PC-3 (cell line): ENCODE measurements around the gene PDRG1. TPM values are rescaled to one million over a fixed set of nuclear protein-coding genes. Genes with fewer than 3 reads are reported as not detected.
A peak's percentile ranks its signal among the peaks of the same experiment; 100 is the strongest.

ENCODE experiments used
- ATAC-seq: fragments of 200-7000 bp; cut with Tn5 transposase; 2 replicates; pipeline ENCODE4 v1.9.1; 2020; ENCODE audit warnings: mild to moderate bottlenecking, moderate library complexity
- BruUV-seq: library from RNA; stranded (reverse); fragments of 400-500 nt; replicated peaks from 2 replicates; lab custom pipeline; 2021; lab: Mats Ljungman, UMichigan
- CTCF ChIA-PET: fragments of 300-600 bp; sonication (Branson Sonifier 250); formaldehyde crosslinking; loops from one replicate; lab custom pipeline; 2022; ENCODE audit warnings: antibody characterized with exemption; lab: Charles Lee
- POLR2A ChIA-PET: fragments of 300-600 bp; sonication (Branson Sonifier 250); formaldehyde crosslinking; loops from one replicate; lab custom pipeline; 2022; ENCODE audit warnings: antibody characterized with exemption; ENCODE audit not compliant: unreplicated experiment; lab: Charles Lee
- DNase-seq: peaks from one replicate; pipeline ENCODE4 v3.0.0-alpha.2; 2015
- H2AFZ ChIP-seq: fragments of 300-600 bp; sonication (generic); 2 replicates; pipeline ENCODE4 v1.6.0; 2016; ENCODE audit warnings: antibody characterized with exemption, low read length
- H3F3A ChIP-seq: fragments of 300-600 bp; sonication (generic); one replicate; pipeline ENCODE4 v1.6.0; 2017; ENCODE audit warnings: antibody characterized with exemption, low read length, control low read depth, mild to moderate bottlenecking; ENCODE audit not compliant: unreplicated experiment
- H3K27ac ChIP-seq: fragments of 300-600 bp; sonication (generic); 2 replicates; pipeline ENCODE4 v1.5.1; 2016; ENCODE audit warnings: mild to moderate bottlenecking, low read length
- H3K27me3 ChIP-seq: fragments of 300-600 bp; sonication (generic); 2 replicates; pipeline ENCODE4 v1.6.1; 2016; ENCODE audit warnings: low read length, mixed read lengths
- H3K36me3 ChIP-seq: fragments of 300-600 bp; sonication (generic); 2 replicates; pipeline ENCODE4 v1.6.1; 2016; ENCODE audit warnings: low read depth, mixed run types, low read length, mixed read lengths
- H3K4me1 ChIP-seq: fragments of 300-600 bp; sonication (generic); 2 replicates; pipeline ENCODE4 v1.5.1; 2016; ENCODE audit warnings: low read length; ENCODE audit not compliant: insufficient read depth
- H3K4me2 ChIP-seq: fragments of 300-600 bp; sonication (generic); 2 replicates; pipeline ENCODE4 v1.6.0; 2016; ENCODE audit warnings: low read length
- H3K4me3 ChIP-seq: fragments of 300-600 bp; sonication (generic); 2 replicates; pipeline ENCODE4 v1.5.1; 2016; ENCODE audit warnings: mild to moderate bottlenecking, low read length, mixed read lengths
- H3K79me2 ChIP-seq: fragments of 300-600 bp; sonication (generic); 2 replicates; pipeline ENCODE4 v1.6.1; 2017; ENCODE audit warnings: low read length, mixed read lengths
- H3K9ac ChIP-seq: fragments of 300-600 bp; sonication (generic); 2 replicates; pipeline ENCODE4 v1.6.0; 2016; ENCODE audit warnings: mild to moderate bottlenecking, low read length
- H3K9me2 ChIP-seq: fragments of 300-600 bp; sonication (generic); replicated peaks from 2 replicates; pipeline ENCODE4 v1.6.1; 2016; ENCODE audit warnings: mixed run types, low read length, mixed read lengths
- H3K9me3 ChIP-seq: fragments of 300-600 bp; sonication (generic); 2 replicates; pipeline ENCODE4 v1.6.1; 2016; ENCODE audit warnings: low read length, mixed read lengths
- H4K20me1 ChIP-seq: fragments of 300-600 bp; sonication (generic); 2 replicates; pipeline ENCODE4 v1.6.1; 2016; ENCODE audit warnings: low read length, mixed read lengths
- CTCF ChIP-seq: fragments of 300-600 bp; sonication (generic); conservative IDR thresholded peaks from 2 replicates; pipeline ENCODE4 v1.5.1; 2017; ENCODE audit warnings: antibody characterized with exemption, low read depth, mild to moderate bottlenecking, low read length
- EZH2 ChIP-seq: fragments of 300-600 bp; sonication (generic); IDR thresholded peaks from one replicate; pipeline ENCODE4 v1.6.1; 2017; ENCODE audit warnings: antibody characterized with exemption, mild to moderate bottlenecking, low read length; ENCODE audit not compliant: unreplicated experiment
- EZH2phosphoT487 ChIP-seq: fragments of 300-600 bp; sonication (generic); IDR thresholded peaks from 2 replicates; pipeline ENCODE4 v1.6.1; 2018; ENCODE audit warnings: mild to moderate bottlenecking, antibody characterized with exemption, low read length, borderline replicate concordance
- intact Hi-C: fragments of 100-400 bp; cut with micrococcal nuclease; formaldehyde crosslinking; loops from 2 replicates; pipeline ENCODE4 v1.9.0; 2023
- total RNA-seq: library from RNA; depleted of rRNA; stranded (reverse); fragments of >200 nt; gene quantifications from 2 replicates; pipeline ENCODE4 v1.2.3, GENCODE V29; 2014

The PDRG1 gene
- total RNA-seq, 1 experiment from 2014 or later, result 12.3 TPM

- Histone ChIP-seq H3K4me1 (no peaks in the 10 kb centered on the region), H3K9me3 (no peaks in the 10 kb centered on the region), H3K4me3 (no peak overlapping the region), H3K36me3 (no peaks in the 10 kb centered on the region), H3K79me2 (no peaks in the 10 kb centered on the region), H3K9ac (no peak overlapping the region), H3K9me2 (no peaks in the 10 kb centered on the region), H3K27me3 (peaks cover 60% of the 10 kb centered on the region), H2AFZ (no peak overlapping the region), H4K20me1 (no peaks in the 10 kb centered on the region), H3K27ac (no peak overlapping the region), H3F3A (no peaks in the 10 kb centered on the region), H3K4me2 (no peak overlapping the region)
- ATAC-seq, result no peak
- no peak for DNase-seq
- intact Hi-C loops, result no loop called here
- BruUV-seq, result no TSS peak
- no peak for TF ChIP-seq EZH2
- TF ChIP-seq CTCF, result no peak
- no peak for TF ChIP-seq EZH2phosphoT487
- POLR2A ChIA-PET, result no interaction called here
- CTCF ChIA-PET, result no interaction called here
These were observed 20.7 kb upstream of the PDRG1 start for GRCh38 chr20:31972471-31973021.

- ATAC-seq (no peak), DNase-seq (no peak)
- no peaks in the 10 kb centered on the region for H4K20me1 ChIP-seq
- no peak overlapping the region for H3K27ac ChIP-seq
- no peak overlapping the region for H3K4me3 ChIP-seq
- peaks cover 71% of the 10 kb centered on the region for H3K27me3 ChIP-seq
- BruUV-seq, result no TSS peak
- no peak overlapping the region for H3K9ac ChIP-seq
- H2AFZ ChIP-seq, result no peak overlapping the region
- no peaks in the 10 kb centered on the region for H3F3A ChIP-seq
- CTCF ChIA-PET, result no interaction called here
- H3K4me2 ChIP-seq, result no peak overlapping the region
- intact Hi-C loops, result no loop called here
- H3K9me2 ChIP-seq, result no peaks in the 10 kb centered on the region
- H3K79me2 ChIP-seq, result no peaks in the 10 kb centered on the region
- H3K9me3 ChIP-seq, result no peaks in the 10 kb centered on the region
- POLR2A ChIA-PET, result no interaction called here
- no peaks in the 10 kb centered on the region for H3K4me1 ChIP-seq
- no peaks in the 10 kb centered on the region for H3K36me3 ChIP-seq
- no peak for TF ChIP-seq EZH2
- TF ChIP-seq EZH2phosphoT487, result no peak
These were observed 18.1 kb upstream of the PDRG1 start for GRCh38 chr20:31969991-31970390.

- ATAC-seq (peak; percentile 68), DNase-seq (peak; percentile 61)
- H2AFZ ChIP-seq, result no peak overlapping the region
These were observed 16.7 kb upstream of the PDRG1 start for GRCh38 chr20:31968291-31969126.

More at GRCh38 chr20:31968291-31969126, 16.7 kb upstream of the PDRG1 start:
- no peak overlapping the region for H3K4me3 ChIP-seq
- TF ChIP-seq EZH2phosphoT487 (no peak), CTCF (no peak), EZH2 (no peak)
- no peaks in the 10 kb centered on the region for H3K36me3 ChIP-seq
- intact Hi-C loops, result no loop called here
- H3K9me2 ChIP-seq, result no peaks in the 10 kb centered on the region
- H3K9ac ChIP-seq, result no peak overlapping the region
- H3K79me2 ChIP-seq, result no peaks in the 10 kb centered on the region
- BruUV-seq, result no TSS peak
- H3F3A ChIP-seq, result no peaks in the 10 kb centered on the region
- no peak overlapping the region for H3K27ac ChIP-seq
- no peaks in the 10 kb centered on the region for H3K4me1 ChIP-seq
- ChIA-PET CTCF (no interaction called here), POLR2A (no interaction called here)
- H3K27me3 ChIP-seq, result peaks cover 76% of the 10 kb centered on the region
- no peaks in the 10 kb centered on the region for H4K20me1 ChIP-seq
- H3K9me3 ChIP-seq, result no peaks in the 10 kb centered on the region
- H3K4me2 ChIP-seq, result no peak overlapping the region
